Adrenal gland (tissue), 12 donors: ENCODE measurements around the gene VPS26B. TPM values are rescaled to one million over a fixed set of nuclear protein-coding genes. Genes with fewer than 3 reads are reported as not detected.

ENCODE experiments used
- DNase-seq, 7 donors: peaks; one replicate each; pipeline ENCODE4 v3.0.0-alpha.2; 2019 to 2020
- H3K27ac ChIP-seq, 5 donors: fragments of 200-600 bp; sonication (generic) in 4 of 5; 1 replicate in 3 of 5; 2 replicates in 2 of 5; pipeline versions ENCODE4 v1.5.1 to v1.8.0; 2016 to 2020; ENCODE audit warnings: mild to moderate bottlenecking in 1 of 5
- H3K27me3 ChIP-seq: fragments of 200-600 bp; 2 replicates; pipeline ENCODE4 v1.8.0; 2021
- H3K36me3 ChIP-seq, 2 donors: fragments of 200-600 bp; replicated peaks in 1 of 2; 1 replicate in 1 of 2; 2 replicates in 1 of 2; pipeline versions ENCODE4 v1.5.1 to v1.8.0; 2018 to 2022
- H3K4me1 ChIP-seq, 2 donors: fragments of 200-600 bp; replicated peaks in 1 of 2; 1 replicate in 1 of 2; 2 replicates in 1 of 2; pipeline versions ENCODE4 v1.5.1 to v1.8.0; 2018 to 2021
- H3K4me3 ChIP-seq, 4 donors: fragments of 200-600 bp; sonication (generic) in 3 of 4; one replicate each; pipeline ENCODE4 v1.5.1; 2016 to 2018
- H3K9me3 ChIP-seq, 3 donors: fragments of 200-600 bp; sonication (generic) in 1 of 3; replicated peaks in 1 of 3; 1 replicate in 2 of 3; 2 replicates in 1 of 3; pipeline versions ENCODE4 v1.5.1 to v1.8.0; 2016 to 2021
- CTCF ChIP-seq, 6 experiments: fragments of 450-650 bp in 4 of 6; fragments of 200-600 bp in 2 of 6; sonication (generic) in 1 of 6; IDR thresholded peaks; 1 replicate in 5 of 6; 2 replicates in 1 of 6; pipeline versions ENCODE4 v1.5.1 to v1.8.0; 2016 to 2021; ENCODE audit warnings: antibody characterized with exemption in 6 of 6, mild to moderate bottlenecking in 2 of 6, moderate library complexity in 1 of 6
- POLR2A ChIP-seq, 2 donors: fragments of 450-650 bp; IDR thresholded peaks; one replicate each; pipeline ENCODE4 v1.6.1; 2017; ENCODE audit warnings: antibody characterized with exemption in 2 of 2, mild to moderate bottlenecking in 2 of 2, moderate library complexity in 1 of 2
- WGBS, 4 donors: extraction: QIAGEN DNeasy Blood & Tissue Kit in 2 of 4; methylation state at CpG; one replicate each; pipeline versions ENCODE4 v1.1.5 to v1.1.7; 2013 to 2017; 5-methylcytosine and 5-hydroxymethylcytosine counted together
- intact Hi-C, 2 donors: fragments of 100-400 bp; cut with DNase I; formaldehyde crosslinking; loops; one replicate each; pipeline versions ENCODE4 v1.14.1 to v1.15.0; 2022 to 2023
- polyA plus RNA-seq, 3 donors: library from polyadenylated mRNA; stranded (reverse); fragments of 200-250 nt in 2 of 3; fragments of 350-450 nt in 1 of 3; fragmentation: Illumina TruSeq in 1 of 3; extraction: RNeasy Lipid Tissue Mini Kit (QIAGEN cat#74804) in 1 of 3; gene quantifications; one replicate each; pipeline ENCODE4 v1.2.3, GENCODE V29; 2013 to 2014
- total RNA-seq, 9 donors: library from RNA; depleted of rRNA in 4 of 9; stranded (reverse); fragments of >200 nt in 4 of 9; fragments of 120-200 nt in 1 of 9; fragmentation: NEBNext Ultra II Directional in 1 of 9; extraction: Animal tissue kit (Norgen Biotek cat#: 25700) in 1 of 9; gene quantifications; one replicate each; pipeline versions ENCODE4 v1.1.0 to v1.2.4, GENCODE V29; 2013 to 2023
- donor health status: healthy with polysubstance abuse.
- donor health status: Bipolar disorder and iron deficiency.
- donor health status: DM: yes; HTN: yes; CAD: no.
- donor health status: DM: no; HTN: no; CAD: no.
- donor health status: DM: no; HTN: no; CAD: no.
- donor health status: DM: yes; HTN: yes; CAD: no.

The VPS26B gene
- total and polyA plus RNA-seq, 12 donors: 25.3 to 74.6 (median 42.1) TPM

DNA sequence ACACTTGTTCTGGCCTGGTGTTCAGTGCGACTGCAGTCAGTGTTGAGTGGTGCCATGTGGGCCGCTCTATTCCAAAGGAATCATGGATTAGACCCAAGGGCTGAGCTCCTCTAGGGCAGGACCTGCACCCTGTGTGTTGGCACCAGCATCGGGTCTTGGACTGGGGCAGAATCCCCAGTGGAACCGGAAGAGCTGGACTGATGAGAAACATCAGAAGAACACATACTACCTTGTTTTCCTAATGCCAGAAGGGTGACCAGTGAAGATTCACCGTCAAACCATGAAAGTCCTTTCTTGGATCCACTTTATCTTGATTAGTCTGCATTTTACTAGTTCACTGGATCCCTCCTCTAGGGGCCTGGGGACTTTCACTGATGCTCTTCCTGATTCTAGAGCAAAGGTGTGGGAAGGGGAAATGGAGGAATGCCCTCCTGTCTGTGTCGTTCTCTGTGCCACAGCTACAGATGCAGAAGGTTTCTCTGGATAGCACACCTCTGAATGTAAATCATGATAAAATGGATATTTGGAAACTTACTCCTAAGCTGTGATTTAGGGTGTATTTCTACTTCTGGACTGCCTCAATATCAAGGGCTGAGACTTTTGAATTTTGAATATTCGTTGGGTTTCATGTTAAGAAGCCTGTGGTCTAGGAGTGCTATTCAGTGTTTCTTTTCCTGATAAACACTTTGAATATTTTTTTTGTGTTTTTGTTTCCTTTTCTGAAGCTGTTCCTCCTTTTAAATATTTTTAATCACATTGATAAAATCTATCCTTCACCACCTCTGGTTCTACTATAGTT, 40.7 kb downstream of the VPS26B start:
- no peaks in the 10 kb centered on the region for H3K27me3 ChIP-seq
- 93 to 95% (median 94%) methylated on average over 7 of the region's 7 CpGs for WGBS, 4 donors
- peaks cover 0 to 35% of the 10 kb centered on the region in 2 donors for H3K36me3 ChIP-seq
- H3K4me1 ChIP-seq: no peaks in the 10 kb centered on the region
- H3K27ac ChIP-seq: no peak overlapping the region
- no peak overlapping the region for H3K4me3 ChIP-seq
- H3K9me3 ChIP-seq: no peaks in the 10 kb centered on the region
- TF ChIP-seq POLR2A (IDR thresholded peaks at IDR 0.05) (no peak), CTCF (IDR thresholded peaks at IDR 0.05) (no peak)
- intact Hi-C loops: no loop called here
- DNase-seq: no peak

- Histone ChIP-seq H3K36me3 (peaks cover 0 to 22% of the 10 kb centered on the region in 2 donors), H3K4me3 (no peak overlapping the region), H3K4me1 (no peaks in the 10 kb centered on the region), H3K9me3 (no peaks in the 10 kb centered on the region), H3K27me3 (peaks cover 2% of the 10 kb centered on the region), H3K27ac (no peak overlapping the region)
- TF ChIP-seq CTCF (IDR thresholded peaks at IDR 0.05) (no peak), POLR2A (IDR thresholded peaks at IDR 0.05) (no peak)
- intact Hi-C loops: no loop called here
- no peak for DNase-seq
- 82 to 87% (median 83%) methylated on average over 5 of the region's 5 CpGs for WGBS, 4 donors
Observed at GRCh38 chr11:134266440-134266839, 42.0 kb downstream of the VPS26B start.

DNA sequence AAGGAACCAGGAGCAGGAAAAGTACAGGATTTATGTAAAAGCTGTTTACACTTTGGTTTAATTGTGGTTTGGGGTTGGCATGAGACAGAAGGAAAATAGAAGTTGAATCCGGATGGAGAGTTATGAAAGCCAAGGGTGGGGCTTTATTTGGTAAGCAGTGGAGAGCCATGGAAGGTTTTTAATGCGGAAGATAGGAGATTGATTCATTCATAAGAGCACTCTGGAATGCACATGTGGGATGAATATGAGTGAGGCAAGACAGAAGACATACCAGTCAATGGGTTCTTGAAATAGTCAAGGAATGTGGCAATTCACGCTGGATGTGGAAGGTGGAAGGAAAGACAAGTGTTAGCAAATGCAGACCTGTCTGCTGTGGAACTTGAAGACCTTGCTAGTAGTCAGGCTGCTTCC, 42.4 kb downstream of the VPS26B start:
- no peaks in the 10 kb centered on the region for H3K4me1 ChIP-seq
- H3K9me3 ChIP-seq: no peaks in the 10 kb centered on the region
- H3K36me3 ChIP-seq: peaks cover 0 to 18% of the 10 kb centered on the region in 2 donors
- no peak overlapping the region for H3K4me3 ChIP-seq
- intact Hi-C loops: no loop called here
- 58 to 83% (median 64%) methylated on average over 3 of the region's 3 CpGs for WGBS, 4 donors
- no peak overlapping the region for H3K27ac ChIP-seq
- DNase-seq: no peak
- peaks cover 4% of the 10 kb centered on the region for H3K27me3 ChIP-seq
- TF ChIP-seq CTCF (IDR thresholded peaks at IDR 0.05): no peak
- TF ChIP-seq POLR2A (IDR thresholded peaks at IDR 0.05): no peak

GRCh38 chr11:134267461-134267860, 43.0 kb downstream of the VPS26B start:
- H3K27ac ChIP-seq: no peak overlapping the region
- H3K4me3 ChIP-seq: no peak overlapping the region
- 70 to 80% (median 73%) methylated on average over 5 of the region's 5 CpGs for WGBS, 4 donors
- peaks cover 6% of the 10 kb centered on the region for H3K27me3 ChIP-seq
- no peaks in the 10 kb centered on the region for H3K9me3 ChIP-seq
- no peaks in the 10 kb centered on the region for H3K4me1 ChIP-seq
- TF ChIP-seq CTCF (IDR thresholded peaks at IDR 0.05): no peak
- no peak for TF ChIP-seq POLR2A (IDR thresholded peaks at IDR 0.05)
- DNase-seq: no peak
- H3K36me3 ChIP-seq: peaks cover 0 to 12% of the 10 kb centered on the region in 2 donors
- intact Hi-C loops: no loop called here
